Measurements from ENCODE around the gene OMA1.

The OMA1 gene

DNA sequence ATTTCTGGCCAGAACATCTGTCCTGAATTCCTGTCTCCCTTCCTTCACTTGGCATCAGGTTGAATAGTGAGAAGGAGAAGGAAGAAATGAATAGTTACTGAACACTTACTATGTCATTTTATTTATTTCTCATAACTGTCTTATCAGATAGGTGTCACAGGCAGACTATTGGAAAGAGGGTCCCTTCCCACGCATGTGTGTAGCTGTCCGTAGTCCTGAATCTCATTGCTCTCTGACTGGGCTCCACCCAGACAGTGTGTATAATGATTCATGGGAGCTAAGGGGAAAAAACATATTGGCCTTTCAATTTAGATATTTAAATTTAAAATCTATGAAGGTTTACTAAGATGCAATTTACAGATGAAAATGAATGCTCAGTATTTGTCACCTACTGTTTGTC, 86.1 kb downstream of the OMA1 start:
- no peak overlapping the region for H3K4me3 ChIP-seq (ENCODE audit: low read depth, low read length, poor library complexity, severe bottlenecking)
- H3F3A ChIP-seq (ENCODE audit: insufficient read depth, low read length), result no peaks in the 10 kb centered on the region
- no peaks in the 10 kb centered on the region for H3K27me3 ChIP-seq (ENCODE audit: insufficient read depth, low read length)
- no peaks in the 10 kb centered on the region for H3K36me3 ChIP-seq (ENCODE audit: insufficient read depth, low read length)
- no peaks in the 10 kb centered on the region for H3K4me1 ChIP-seq (ENCODE audit: insufficient read depth, low read length, severe bottlenecking)
- H3K9me2 ChIP-seq (ENCODE audit: low read depth, low read length), result no peaks in the 10 kb centered on the region
- no peaks in the 10 kb centered on the region for H3K79me2 ChIP-seq (ENCODE audit: insufficient read depth, low read length)
- no peaks in the 10 kb centered on the region for H4K20me1 ChIP-seq (ENCODE audit: insufficient read depth, low read length)
- H3K9me3 ChIP-seq (ENCODE audit: low read length), result no peaks in the 10 kb centered on the region
- H3K9ac ChIP-seq (ENCODE audit: low read length), result no peak overlapping the region
- no peak overlapping the region for H2AFZ ChIP-seq (ENCODE audit: low read length)
- no peak overlapping the region for H3K27ac ChIP-seq (ENCODE audit: low read depth, low read length, poor library complexity, severe bottlenecking)
- H3K4me2 ChIP-seq (ENCODE audit: low read length), result no peak overlapping the region
- no peak for TF ChIP-seq EZH2 (IDR thresholded peaks at IDR 0.05; ENCODE audit: borderline replicate concordance, low read length)
- TF ChIP-seq, protein P1, sequence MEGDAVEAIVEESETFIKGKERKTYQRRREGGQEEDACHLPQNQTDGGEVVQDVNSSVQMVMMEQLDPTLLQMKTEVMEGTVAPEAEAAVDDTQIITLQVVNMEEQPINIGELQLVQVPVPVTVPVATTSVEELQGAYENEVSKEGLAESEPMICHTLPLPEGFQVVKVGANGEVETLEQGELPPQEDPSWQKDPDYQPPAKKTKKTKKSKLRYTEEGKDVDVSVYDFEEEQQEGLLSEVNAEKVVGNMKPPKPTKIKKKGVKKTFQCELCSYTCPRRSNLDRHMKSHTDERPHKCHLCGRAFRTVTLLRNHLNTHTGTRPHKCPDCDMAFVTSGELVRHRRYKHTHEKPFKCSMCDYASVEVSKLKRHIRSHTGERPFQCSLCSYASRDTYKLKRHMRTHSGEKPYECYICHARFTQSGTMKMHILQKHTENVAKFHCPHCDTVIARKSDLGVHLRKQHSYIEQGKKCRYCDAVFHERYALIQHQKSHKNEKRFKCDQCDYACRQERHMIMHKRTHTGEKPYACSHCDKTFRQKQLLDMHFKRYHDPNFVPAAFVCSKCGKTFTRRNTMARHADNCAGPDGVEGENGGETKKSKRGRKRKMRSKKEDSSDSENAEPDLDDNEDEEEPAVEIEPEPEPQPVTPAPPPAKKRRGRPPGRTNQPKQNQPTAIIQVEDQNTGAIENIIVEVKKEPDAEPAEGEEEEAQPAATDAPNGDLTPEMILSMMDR (IDR thresholded peaks at IDR 0.05; ENCODE audit: low read length), result no peak

DNA sequence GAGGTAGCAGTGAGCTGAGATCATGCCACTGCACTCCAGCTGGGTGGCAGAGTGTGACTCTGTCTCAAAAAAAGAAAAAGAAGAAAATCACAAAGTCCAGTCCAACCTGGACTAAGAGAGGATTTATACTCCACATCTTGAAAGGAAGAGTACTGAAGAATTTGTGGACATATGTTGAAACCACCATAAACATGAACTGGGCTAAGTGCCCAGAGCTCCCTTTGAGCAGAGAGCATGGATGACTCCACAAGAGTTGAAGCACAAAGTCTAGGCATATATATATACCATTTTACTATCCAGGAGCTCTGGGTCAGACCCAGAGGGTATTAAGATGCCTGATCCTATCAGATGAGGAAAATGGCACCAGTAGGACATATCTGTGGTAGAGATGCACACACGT, 86.6 kb downstream of the OMA1 start:
- Histone ChIP-seq H3K36me3 (ENCODE audit: insufficient read depth, low read length) (no peaks in the 10 kb centered on the region), H3F3A (ENCODE audit: insufficient read depth, low read length) (no peaks in the 10 kb centered on the region), H3K4me3 (ENCODE audit: low read depth, low read length, poor library complexity, severe bottlenecking) (no peak overlapping the region), H3K27ac (ENCODE audit: low read depth, low read length, poor library complexity, severe bottlenecking) (no peak overlapping the region), H3K4me2 (ENCODE audit: low read length) (no peak overlapping the region), H3K4me1 (ENCODE audit: insufficient read depth, low read length, severe bottlenecking) (no peaks in the 10 kb centered on the region), H2AFZ (ENCODE audit: low read length) (no peak overlapping the region), H3K9me3 (ENCODE audit: low read length) (no peaks in the 10 kb centered on the region), H4K20me1 (ENCODE audit: insufficient read depth, low read length) (no peaks in the 10 kb centered on the region), H3K27me3 (ENCODE audit: insufficient read depth, low read length) (no peaks in the 10 kb centered on the region), H3K9ac (ENCODE audit: low read length) (no peak overlapping the region), H3K79me2 (ENCODE audit: insufficient read depth, low read length) (no peaks in the 10 kb centered on the region), H3K9me2 (ENCODE audit: low read depth, low read length) (no peaks in the 10 kb centered on the region)
- TF ChIP-seq, protein P1 (IDR thresholded peaks at IDR 0.05; ENCODE audit: low read length), result no peak

DNA sequence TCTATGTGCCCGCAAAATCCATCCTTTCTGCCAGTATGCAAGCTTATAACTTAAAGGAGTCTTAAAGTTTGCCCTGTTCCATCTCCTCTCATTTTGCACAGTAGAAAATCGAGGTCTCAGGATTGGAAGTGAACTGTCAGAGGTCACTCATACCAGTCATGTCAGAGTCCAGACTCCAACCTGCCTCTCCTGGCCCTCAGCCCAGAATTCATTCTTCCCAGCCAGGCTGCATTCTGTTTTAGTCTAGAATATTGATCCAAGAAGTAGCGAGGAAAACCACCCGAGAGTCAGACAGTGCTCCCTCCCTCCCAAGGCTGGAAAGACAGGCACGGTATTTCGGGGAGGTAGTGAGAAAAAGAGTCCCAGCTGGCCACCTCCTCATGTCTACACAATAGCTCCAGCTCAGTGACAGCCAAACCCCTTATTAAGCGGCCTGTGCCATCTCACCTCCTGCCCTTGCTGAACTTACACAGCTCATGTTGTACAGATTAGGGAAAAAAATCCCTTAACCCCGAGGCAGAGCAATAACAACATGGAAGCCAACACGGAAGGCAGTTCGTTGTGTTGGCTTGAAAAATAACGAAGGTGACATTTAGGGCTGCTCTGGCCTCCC, 89.4 kb downstream of the OMA1 start:
- no peaks in the 10 kb centered on the region for H3F3A ChIP-seq (ENCODE audit: insufficient read depth, low read length)
- TF ChIP-seq EZH2 (IDR thresholded peaks at IDR 0.05; ENCODE audit: borderline replicate concordance, low read length), result no peak
- TF ChIP-seq, protein P1 (IDR thresholded peaks at IDR 0.05; ENCODE audit: low read length), result no peak
- H3K79me2 ChIP-seq (ENCODE audit: insufficient read depth, low read length), result no peaks in the 10 kb centered on the region
- no peak overlapping the region for H2AFZ ChIP-seq (ENCODE audit: low read length)
- H3K4me2 ChIP-seq (ENCODE audit: low read length), result no peak overlapping the region
- H3K4me1 ChIP-seq (ENCODE audit: insufficient read depth, low read length, severe bottlenecking), result no peaks in the 10 kb centered on the region
- no peaks in the 10 kb centered on the region for H3K27me3 ChIP-seq (ENCODE audit: insufficient read depth, low read length)
- no peaks in the 10 kb centered on the region for H3K9me2 ChIP-seq (ENCODE audit: low read depth, low read length)
- H3K9me3 ChIP-seq (ENCODE audit: low read length), result no peaks in the 10 kb centered on the region
- H3K27ac ChIP-seq (ENCODE audit: low read depth, low read length, poor library complexity, severe bottlenecking), result no peak overlapping the region
- H3K9ac ChIP-seq (ENCODE audit: low read length), result no peak overlapping the region
- H4K20me1 ChIP-seq (ENCODE audit: insufficient read depth, low read length), result no peaks in the 10 kb centered on the region
- no peak overlapping the region for H3K4me3 ChIP-seq (ENCODE audit: low read depth, low read length, poor library complexity, severe bottlenecking)
- no peaks in the 10 kb centered on the region for H3K36me3 ChIP-seq (ENCODE audit: insufficient read depth, low read length)
